GM10266 (cell line): ENCODE data around the gene POU2F3.

Source experiments
- DNase-seq: peaks from one replicate; pipeline ENCODE4 v3.0.0; 2012; ENCODE audit errors: extremely low spot score
- CTCF ChIP-seq: IDR thresholded peaks from 2 replicates; pipeline ENCODE4 v1.5.1; 2012; ENCODE audit warnings: mild to moderate bottlenecking, low read depth; ENCODE audit not compliant: control insufficient read depth, insufficient read depth; ENCODE audit errors: missing control alignments

The POU2F3 gene

GRCh38 chr11:120220747-120221037 is 19.2 kb upstream of the POU2F3 start:
- DNase-seq = no peak
- no peak for TF ChIP-seq CTCF

GRCh38 chr11:120221115-120221752 is 18.7 kb upstream of the POU2F3 start:
- DNase-seq = no peak
- TF ChIP-seq CTCF = no peak

GRCh38 chr11:120222916-120223315 is 17.0 kb upstream of the POU2F3 start:
- TF ChIP-seq CTCF = no peak
- DNase-seq = no peak

- no peak for DNase-seq
- no peak for TF ChIP-seq CTCF
Observed at GRCh38 chr11:120223793-120224192, 16.1 kb upstream of the POU2F3 start.

- DNase-seq = no peak
- no peak for TF ChIP-seq CTCF
Observed at GRCh38 chr11:120224361-120224760, 15.6 kb upstream of the POU2F3 start.

- no peak for TF ChIP-seq CTCF
- DNase-seq = no peak
Observed at GRCh38 chr11:120224972-120225909, 14.7 kb upstream of the POU2F3 start.

GRCh38 chr11:120226242-120226641 is 13.7 kb upstream of the POU2F3 start:
- DNase-seq = no peak
- TF ChIP-seq CTCF = no peak
